Measurements from ENCODE around the gene NANOS3. TPM values are rescaled to one million over a fixed set of nuclear protein-coding genes. Genes with fewer than 3 reads are reported as not detected.
A peak's percentile ranks its signal among the peaks of the same experiment; 100 is the strongest.

The NANOS3 gene
- total and polyA plus RNA-seq, 9 donors: 0.30 to 2.4 (median 1.1) TPM; not detected in 4

DNA sequence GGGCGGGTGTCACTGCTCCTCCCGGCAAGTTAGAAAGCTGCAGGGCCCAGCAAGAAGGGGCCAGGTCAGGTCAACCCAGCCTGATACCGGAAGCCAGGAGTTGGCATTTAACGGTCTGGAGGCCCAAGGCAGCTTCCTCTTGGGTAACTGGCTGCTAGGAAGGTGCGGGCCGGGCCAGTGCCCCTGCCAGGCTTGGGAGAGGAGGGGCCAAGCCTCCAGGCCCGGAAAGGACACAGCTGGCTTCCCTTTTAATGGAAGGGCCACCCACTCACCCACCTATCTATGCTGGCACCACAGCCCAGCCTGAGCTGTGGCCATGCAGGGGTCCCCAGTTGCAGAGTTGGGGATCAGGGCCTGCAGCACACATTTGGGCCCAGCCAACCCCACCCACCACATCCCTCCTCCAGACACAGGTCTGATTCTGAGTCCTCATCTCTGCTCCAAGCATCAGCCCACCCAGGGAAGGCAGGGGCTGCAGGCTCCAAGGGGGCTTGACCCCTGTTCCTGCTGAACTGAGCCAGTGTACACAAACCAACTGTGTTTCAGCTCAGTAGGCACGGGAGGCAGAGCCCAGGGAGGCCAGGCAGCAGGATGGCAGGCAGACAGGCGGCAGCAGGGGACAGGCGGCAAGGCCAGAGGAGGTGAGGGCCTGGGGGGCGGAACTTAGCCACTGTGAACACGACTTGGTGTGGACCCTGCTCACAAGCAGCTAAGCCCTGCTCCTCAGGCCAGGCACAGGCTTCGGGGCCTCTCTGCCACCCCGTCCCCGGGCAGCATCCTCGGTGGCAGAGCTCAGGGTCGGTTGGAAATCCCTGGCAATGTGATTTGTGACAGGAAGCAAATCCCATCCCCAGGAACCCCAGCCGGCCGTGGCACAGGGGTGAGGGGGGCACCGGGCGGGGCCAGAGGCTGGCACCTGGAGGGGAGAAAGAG, 40.9 kb upstream of the NANOS3 start:
- H3K4me3 ChIP-seq: no peak overlapping the region

GRCh38 chr19:13838435-13839129, 38.4 kb upstream of the NANOS3 start:
- intact Hi-C loops (cut with DNase I): no loop called here
- peaks cover 21% of the 10 kb centered on the region for H3K4me1 ChIP-seq (ENCODE audit: insufficient read depth)
- no peak for TF ChIP-seq POLR2A (IDR thresholded peaks at IDR 0.05)
- no peak for TF ChIP-seq CTCF (IDR thresholded peaks at IDR 0.05)
- no peak for TF ChIP-seq EP300 (IDR thresholded peaks at IDR 0.05)

More for the DNA sequence above, 40.9 kb upstream of the NANOS3 start:
- Histone ChIP-seq H3K36me3 (no peaks in the 10 kb centered on the region), H3K4me1 (ENCODE audit: insufficient read depth) (peaks cover 21% of the 10 kb centered on the region), H3K27ac (peak overlapping the region; percentile 1 to 26), H3K27me3 (no peaks in the 10 kb centered on the region), H3K9me3 (no peaks in the 10 kb centered on the region)
- peak in 1 of 5 donors; percentile 44 for DNase-seq
- TF ChIP-seq CTCF (IDR thresholded peaks at IDR 0.05): no peak
- no peak for TF ChIP-seq EP300 (IDR thresholded peaks at IDR 0.05)
- TF ChIP-seq POLR2A (IDR thresholded peaks at IDR 0.05): no peak
- intact Hi-C loops (cut with DNase I): no loop called here
- 60 to 66% (median 64%) methylated on average over 20 to 21 of the region's 21 CpGs for WGBS, 3 donors

DNA sequence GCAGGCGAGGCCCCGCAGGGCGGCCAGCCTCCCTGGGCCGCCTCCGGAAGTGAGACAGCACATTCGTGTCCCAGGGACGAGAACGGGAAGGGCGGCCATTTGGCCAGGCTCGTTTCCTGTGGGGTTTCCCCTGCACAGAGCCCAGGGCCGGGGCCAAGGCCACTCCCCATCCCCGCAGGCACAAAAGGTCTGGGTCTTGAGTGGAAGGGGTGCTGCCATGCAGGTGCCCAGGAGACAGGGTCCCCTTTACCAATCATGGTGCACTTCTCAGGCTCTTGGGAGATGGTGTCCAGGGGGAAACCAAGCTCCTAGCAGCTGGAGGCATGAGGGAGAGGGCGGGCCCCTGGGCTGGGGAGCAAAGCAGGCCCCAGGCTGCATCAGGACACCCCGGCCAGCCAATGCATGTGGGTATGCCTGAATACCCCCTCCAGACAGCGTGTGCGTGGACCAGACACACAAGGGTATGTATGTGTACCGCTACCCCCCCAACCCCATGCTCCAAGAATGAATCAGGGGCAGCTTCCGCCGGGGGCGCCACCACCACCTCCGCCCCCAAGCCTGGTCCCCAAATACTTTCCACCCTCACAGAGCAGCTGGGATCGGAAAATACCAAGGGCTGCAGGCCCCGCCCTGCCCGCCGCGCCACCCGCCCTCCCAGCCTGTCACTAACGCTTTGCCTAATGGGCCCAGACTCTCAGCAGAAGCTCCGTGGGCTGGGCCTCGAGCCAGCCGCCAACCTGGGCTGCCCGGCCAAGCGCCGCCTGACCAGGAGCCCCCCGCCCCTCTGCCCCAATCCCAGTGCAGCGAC, 37.6 kb upstream of the NANOS3 start:
- peak; percentile 61 to 80 (median 75) for DNase-seq
- Histone ChIP-seq H3K4me1 (ENCODE audit: insufficient read depth) (peaks cover 24% of the 10 kb centered on the region), H3K9me3 (no peaks in the 10 kb centered on the region), H3K27ac (peak overlapping the region; percentile 68 to 71), H3K27me3 (no peaks in the 10 kb centered on the region), H3K4me3 (peak overlapping the region; percentile 66), H3K36me3 (no peaks in the 10 kb centered on the region)
- intact Hi-C loops (cut with DNase I): no loop called here
- TF ChIP-seq POLR2A (IDR thresholded peaks at IDR 0.05) (peak; percentile 37), EP300 (IDR thresholded peaks at IDR 0.05) (no peak), CTCF (IDR thresholded peaks at IDR 0.05) (no peak)
- WGBS, 3 donors: 14 to 25% (median 20%) methylated on average over 30 to 36 of the region's 36 CpGs

More at GRCh38 chr19:13838435-13839129, 38.4 kb upstream of the NANOS3 start:
- WGBS, 3 donors: 64 to 74% (median 69%) methylated on average over 18 of the region's 18 CpGs
- H3K9me3 ChIP-seq: no peaks in the 10 kb centered on the region
- H3K4me3 ChIP-seq: peak overlapping the region; percentile 66
- no peaks in the 10 kb centered on the region for H3K36me3 ChIP-seq
- H3K27me3 ChIP-seq: no peaks in the 10 kb centered on the region
- no peak for DNase-seq
- peak overlapping the region; percentile 68 to 71 for H3K27ac ChIP-seq

DNA sequence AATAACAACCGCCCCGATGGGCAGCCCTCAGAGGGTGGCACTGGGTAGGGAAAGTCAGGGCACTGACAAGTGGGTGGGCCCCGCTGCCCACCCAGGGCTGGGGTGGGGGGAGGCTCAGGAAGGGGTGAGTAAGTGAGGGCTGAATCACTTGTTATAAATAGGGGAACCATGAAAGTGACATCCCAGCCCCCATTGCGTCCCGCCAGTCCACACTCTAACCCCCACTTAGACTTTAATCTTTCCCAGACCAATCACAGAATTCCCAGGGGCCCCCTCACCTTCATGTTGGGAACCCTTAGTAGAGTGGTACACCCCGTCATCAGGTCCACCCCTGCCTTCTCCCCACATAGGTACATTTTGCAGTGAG, 37.0 kb upstream of the NANOS3 start:
- H3K27me3 ChIP-seq: no peaks in the 10 kb centered on the region
- peak overlapping the region; percentile 66 for H3K4me3 ChIP-seq
- 45 to 51% (median 48%) methylated on average over 4 to 6 of the region's 6 CpGs for WGBS, 3 donors
- intact Hi-C loops (cut with DNase I): loop anchor here in 3 of 4 donors (5.0 to 10.0 kb wide), 3 partner anchors 43 to 1055 kb away; partner anchors contain the start of gene ZSWIM4 (in 2 of the 3)
- H3K27ac ChIP-seq: peak overlapping the region; percentile 68 to 71
- peak in 1 of 5 donors; percentile 59 for DNase-seq
- no peaks in the 10 kb centered on the region for H3K36me3 ChIP-seq
- TF ChIP-seq EP300 (IDR thresholded peaks at IDR 0.05): no peak
- no peak for TF ChIP-seq POLR2A (IDR thresholded peaks at IDR 0.05)
- no peak for TF ChIP-seq CTCF (IDR thresholded peaks at IDR 0.05)
- H3K4me1 ChIP-seq (ENCODE audit: insufficient read depth): peaks cover 24% of the 10 kb centered on the region
- no peaks in the 10 kb centered on the region for H3K9me3 ChIP-seq

Data from ovary (tissue), 9 donors.